HG02571 (cell line): ENCODE measurements around the gene SIRT6.
"Not testable (repeated sequence)": the region's sequence is repeated elsewhere in the genome, so short reads cannot be mapped to it uniquely, and the experiment has no call there.

Experiments
- ATAC-seq: cut with Tn5 transposase; IDR thresholded peaks from one replicate; pipeline ENCODE4 v1.9.1; 2021; ENCODE audit warnings: mild to moderate bottlenecking, moderate library complexity; ENCODE audit not compliant: unreplicated experiment

SIRT6 gene

GRCh38 chr19:4175669-4175931 lies 6.8 kb downstream of the SIRT6 start:
- no peak for ATAC-seq

- ATAC-seq = no peak
Observed at GRCh38 chr19:4174895-4175668, 7.3 kb downstream of the SIRT6 start.

- no peak for ATAC-seq
Observed at GRCh38 chr19:4174213-4174894, 8.0 kb downstream of the SIRT6 start.

GRCh38 chr19:4173479-4174212 lies 8.7 kb downstream of the SIRT6 start:
- no peak for ATAC-seq

GRCh38 chr19:4172861-4173473 lies 9.4 kb downstream of the SIRT6 start:
- no peak for ATAC-seq

GRCh38 chr19:4171676-4172075 lies 10.7 kb downstream of the SIRT6 start:
- no peak for ATAC-seq

GRCh38 chr19:4164262-4164661 lies 18.1 kb downstream of the SIRT6 start:
- ATAC-seq = no peak

- ATAC-seq = no peak
Observed at GRCh38 chr19:4161415-4162077, 20.8 kb downstream of the SIRT6 start.

GRCh38 chr19:4157971-4158370 lies 24.4 kb downstream of the SIRT6 start:
- ATAC-seq = not testable (repeated sequence)

GRCh38 chr19:4157164-4157563 lies 25.2 kb downstream of the SIRT6 start:
- no peak for ATAC-seq

GRCh38 chr19:4154571-4155312 lies 27.6 kb downstream of the SIRT6 start:
- no peak for ATAC-seq

GRCh38 chr19:4152241-4152998 lies 29.9 kb downstream of the SIRT6 start:
- no peak for ATAC-seq

GRCh38 chr19:4151623-4152022 lies 30.7 kb downstream of the SIRT6 start:
- no peak for ATAC-seq

- no peak for ATAC-seq
Observed at GRCh38 chr19:4149518-4150288, 32.7 kb downstream of the SIRT6 start.

GRCh38 chr19:4144666-4145249 lies 37.6 kb downstream of the SIRT6 start:
- ATAC-seq = no peak

- not testable (repeated sequence) for ATAC-seq
Observed at GRCh38 chr19:4142916-4143315, 39.4 kb downstream of the SIRT6 start.

- ATAC-seq = no peak
Observed at GRCh38 chr19:4140237-4140711, 42.1 kb downstream of the SIRT6 start.

GRCh38 chr19:4139614-4140236 lies 42.6 kb downstream of the SIRT6 start:
- ATAC-seq = no peak
